ENCODE measurements around the gene DHRS2.

DHRS2 gene

GRCh38 chr14:23693252-23693775, 57.1 kb downstream of the DHRS2 start:
- DNase-seq (ENCODE audit: low read depth in 2 of 2) = no peak

- DNase-seq (ENCODE audit: low read depth in 2 of 2) = no peak
Measured at GRCh38 chr14:23694085-23694948, 58.2 kb downstream of the DHRS2 start.

All from activated CD8-positive, alpha-beta memory T cell treated with anti-CD3 and anti-CD28 coated beads for 4 hours (primary cell).